A549 treated with DMSO at 1 μM for 4 hours (cell line): ENCODE results near the gene MAGEB1. TPM values are rescaled to one million over a fixed set of nuclear protein-coding genes. Genes with fewer than 3 reads are reported as not detected.

Experiments
- total RNA-seq: library from RNA; stranded (reverse); fragments of 200-300 nt; extraction: Qiagen RNA extraction; gene quantifications from 5 replicates; pipeline ENCODE4 v1.2.3, GENCODE V29; 2022; ENCODE audit warnings: low read depth

The MAGEB1 gene
- total RNA-seq, result not detected in 5 replicates

DNA sequence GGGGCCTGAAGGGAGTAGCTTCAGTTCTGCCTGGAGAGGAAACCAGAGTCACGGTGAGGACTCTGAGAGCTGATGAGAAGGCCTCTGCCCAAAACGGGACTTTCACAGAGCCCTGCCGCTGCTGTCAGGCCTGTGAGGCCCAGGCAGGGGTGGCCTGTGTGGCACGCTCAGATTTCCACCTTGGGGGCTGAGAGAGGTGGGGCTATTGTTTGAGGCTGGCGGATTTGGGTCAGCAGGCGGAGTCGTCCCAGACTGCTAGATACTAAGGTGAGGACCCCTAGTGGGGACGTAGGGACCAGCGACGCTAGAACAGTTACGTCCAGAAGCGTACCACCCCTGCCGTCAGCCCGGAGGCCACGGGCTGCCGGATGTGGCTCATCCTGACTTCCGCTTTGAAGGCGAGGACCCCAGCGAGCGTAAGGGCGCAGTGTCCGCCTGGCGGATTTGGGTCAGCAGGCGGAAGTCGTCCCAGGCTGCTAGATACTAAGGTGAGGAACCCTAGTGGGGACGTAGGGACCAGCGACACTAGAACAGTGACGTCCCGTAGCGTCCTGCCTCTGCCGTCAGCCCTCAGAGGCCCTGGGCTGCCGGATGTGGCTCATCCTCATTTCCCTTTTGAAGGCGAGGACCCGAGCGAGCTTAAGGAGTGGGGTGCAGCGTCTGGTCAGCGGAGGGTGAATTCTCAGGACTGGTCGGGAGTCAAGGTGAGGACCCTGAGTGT is at the start of gene MAGEB1:
Gene MAGEB1 (plus strand): TSS at position 378 of the 721 bp plus-strand sequence. CDS start 3,348 bp downstream, outside the sequence.

DNA sequence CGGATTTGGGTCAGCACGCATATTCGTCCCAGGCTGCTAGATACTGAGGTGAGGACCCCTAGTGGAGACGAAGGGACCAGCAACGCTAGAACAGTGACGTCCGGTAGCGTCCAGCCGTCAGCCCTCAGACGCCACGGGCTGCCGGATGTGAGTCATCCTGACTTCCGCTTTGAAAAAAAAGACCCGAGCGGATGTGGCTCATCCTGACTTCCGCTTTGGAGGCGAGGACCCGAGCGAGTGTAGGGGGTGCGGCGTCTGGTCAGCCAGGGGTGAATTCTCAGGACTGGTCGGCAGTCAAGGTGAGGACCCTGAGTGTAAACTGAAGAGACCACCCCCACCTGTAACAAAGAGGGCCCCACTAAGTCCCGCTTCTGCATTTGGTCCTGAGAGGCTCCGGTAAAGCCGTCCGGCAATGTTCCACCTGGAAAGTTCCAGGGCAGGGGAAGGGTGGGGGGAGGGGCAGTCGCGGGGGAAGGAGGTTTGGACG is 31.5 kb upstream of the MAGEB1 start, which contains the start of gene MAGEB2:
Gene MAGEB2 (plus strand): TSS at position 207 of the 487 bp plus-strand sequence. CDS start 3,018 bp downstream, outside the sequence.

GRCh38 chrX:30230395-30230794 is 16.6 kb upstream of the MAGEB1 start, which contains the start of gene MAGEB3:
Gene MAGEB3 (plus strand): TSS chrX:30230657. CDS start chrX:30235925, 5,268 bp downstream.

DNA sequence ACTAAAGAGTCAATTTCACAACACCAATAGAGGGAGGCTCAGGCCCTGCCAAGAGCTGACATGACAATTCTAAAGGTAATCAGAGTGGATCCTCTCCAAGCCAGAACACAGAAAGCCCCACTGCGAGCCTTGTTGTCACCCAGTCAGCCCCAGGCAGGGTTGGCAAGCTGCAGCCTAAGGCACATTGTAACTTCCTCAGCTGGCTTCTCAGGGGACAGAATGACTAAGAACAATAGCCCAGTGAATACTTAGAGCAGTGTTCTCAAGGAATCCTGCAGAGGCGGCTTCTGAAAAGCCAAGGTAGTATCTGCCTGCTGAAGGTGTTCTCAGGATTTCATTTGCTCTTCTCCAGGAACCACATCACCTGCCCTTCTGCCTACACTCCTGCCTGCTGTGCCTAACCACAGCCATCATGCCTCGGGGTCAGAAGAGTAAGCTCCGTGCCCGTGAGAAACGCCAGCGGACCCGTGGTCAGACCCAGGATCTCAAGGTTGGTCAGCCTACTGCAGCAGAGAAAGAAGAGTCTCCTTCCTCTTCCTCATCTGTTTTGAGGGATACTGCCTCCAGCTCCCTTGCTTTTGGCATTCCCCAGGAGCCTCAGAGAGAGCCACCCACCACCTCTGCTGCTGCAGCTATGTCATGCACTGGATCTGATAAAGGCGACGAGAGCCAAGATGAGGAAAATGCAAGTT is 5.1 kb upstream of the MAGEB1 start, which contains the start of gene MAGEB4:
Gene MAGEB4 (plus strand): TSS at position 277 of the 692 bp plus-strand sequence. CDS start 136 bp downstream, at position 413.

Other genes starting within 250 kb of the MAGEB1 start
- gene MAGEB2, start 31.6 kb upstream of the MAGEB1 start, total RNA-seq, result not detected in 5 replicates
- gene MAGEB3, start 16.5 kb upstream of the MAGEB1 start, total RNA-seq, result not detected in 5 replicates
- gene MAGEB4, start 5.1 kb upstream of the MAGEB1 start, total RNA-seq, result not detected in 5 replicates
- 31.1 to 49.4 TPM (median 34.6 TPM) in 5 replicates for gene NR0B1, start 62.2 kb downstream of the MAGEB1 start, total RNA-seq